Astrocyte (in vitro differentiated cells and primary cell): Measurements from ENCODE around the gene CHCHD2.

ENCODE experiments used
- CTCF ChIP-seq: IDR thresholded peaks from 2 replicates; pipeline ENCODE4 v1.5.1; 2011; ENCODE audit warnings: low read depth, mild to moderate bottlenecking, inconsistent platforms, low read length, moderate library complexity; ENCODE audit not compliant: insufficient read depth
- EZH2 ChIP-seq: IDR thresholded peaks from 2 replicates; pipeline ENCODE4 v1.6.1; 2012; ENCODE audit warnings: mild to moderate bottlenecking, low read length, inconsistent platforms; ENCODE audit not compliant: insufficient read depth

GRCh38 chr7:56081626-56082340 lies 24.5 kb downstream of the CHCHD2 start:
- TF ChIP-seq CTCF (no peak), EZH2 (no peak)
